ENCODE results near the gene POMT2.

Gene POMT2

GRCh38 chr14:77260199-77260598, 60.5 kb downstream of the POMT2 start:
- DNase-seq (ENCODE audit: low spot score): no peak
- no peak for TF ChIP-seq CTCF (IDR thresholded peaks at IDR 0.05; ENCODE audit: extremely low read depth, insufficient read depth, missing control alignments)
- in situ Hi-C loops (cut with MboI; ENCODE audit: low pct_unique_long_range_greater_than_20kb, low sequenced_read_pairs, unreplicated experiment): no loop called here

- TF ChIP-seq CTCF (IDR thresholded peaks at IDR 0.05; ENCODE audit: extremely low read depth, insufficient read depth, missing control alignments): no peak
- in situ Hi-C loops (cut with MboI; ENCODE audit: low pct_unique_long_range_greater_than_20kb, low sequenced_read_pairs, unreplicated experiment): no loop called here
- DNase-seq (ENCODE audit: low spot score): no peak
Observed at GRCh38 chr14:77259025-77259715, 61.5 kb downstream of the POMT2 start.

- no peak for TF ChIP-seq CTCF (IDR thresholded peaks at IDR 0.05; ENCODE audit: extremely low read depth, insufficient read depth, missing control alignments)
- in situ Hi-C loops (cut with MboI; ENCODE audit: low pct_unique_long_range_greater_than_20kb, low sequenced_read_pairs, unreplicated experiment): no loop called here
- DNase-seq (ENCODE audit: low spot score): no peak
Observed at GRCh38 chr14:77258566-77258965, 62.1 kb downstream of the POMT2 start.

GRCh38 chr14:77257700-77258099, 63.0 kb downstream of the POMT2 start:
- in situ Hi-C loops (cut with MboI; ENCODE audit: low pct_unique_long_range_greater_than_20kb, low sequenced_read_pairs, unreplicated experiment): no loop called here
- DNase-seq (ENCODE audit: low spot score): no peak
- TF ChIP-seq CTCF (IDR thresholded peaks at IDR 0.05; ENCODE audit: extremely low read depth, insufficient read depth, missing control alignments): no peak

GRCh38 chr14:77256694-77257093, 64.0 kb downstream of the POMT2 start:
- in situ Hi-C loops (cut with MboI; ENCODE audit: low pct_unique_long_range_greater_than_20kb, low sequenced_read_pairs, unreplicated experiment): no loop called here
- no peak for TF ChIP-seq CTCF (IDR thresholded peaks at IDR 0.05; ENCODE audit: extremely low read depth, insufficient read depth, missing control alignments)
- no peak for DNase-seq (ENCODE audit: low spot score)

- in situ Hi-C loops (cut with MboI; ENCODE audit: low pct_unique_long_range_greater_than_20kb, low sequenced_read_pairs, unreplicated experiment): no loop called here
- TF ChIP-seq CTCF (IDR thresholded peaks at IDR 0.05; ENCODE audit: extremely low read depth, insufficient read depth, missing control alignments): no peak
- no peak for DNase-seq (ENCODE audit: low spot score)
Observed at GRCh38 chr14:77253333-77254190, 67.1 kb downstream of the POMT2 start.
